ENCODE results near the gene IL1RAPL1. TPM values are rescaled to one million over a fixed set of nuclear protein-coding genes. Genes with fewer than 3 reads are reported as not detected.

The IL1RAPL1 gene
- total RNA-seq, 1 experiment from 2014 or later: not detected

GRCh38 chrX:29775890-29776289, 1188.6 kb downstream of the IL1RAPL1 start:
- Histone ChIP-seq H3K9me3 (ENCODE audit: low read length) (peaks cover 17% of the 10 kb centered on the region), H3K36me3 (ENCODE audit: insufficient read depth, low read length) (no peaks in the 10 kb centered on the region), H3K9ac (ENCODE audit: low read length) (no peak overlapping the region), H3K4me2 (ENCODE audit: low read depth, low read length, poor library complexity, severe bottlenecking) (no peak overlapping the region), H3K27me3 (ENCODE audit: low read length) (no peaks in the 10 kb centered on the region), H3K9me2 (replicated peaks; ENCODE audit: insufficient read depth, low read length) (no peaks in the 10 kb centered on the region), H2AFZ (ENCODE audit: low read length) (no peak overlapping the region; the same call in 1 of the 2 replicates), H3K79me2 (ENCODE audit: low read length) (no peaks in the 10 kb centered on the region), H3K4me1 (ENCODE audit: low read length) (no peaks in the 10 kb centered on the region), H3K27ac (ENCODE audit: low read length) (no peak overlapping the region), H3K4me3 (ENCODE audit: low read length) (no peak overlapping the region), H4K20me1 (ENCODE audit: insufficient read depth, low read depth, low read length) (no peaks in the 10 kb centered on the region)
- DNase-seq: no peak

- Histone ChIP-seq H3K79me2 (ENCODE audit: low read length) (no peaks in the 10 kb centered on the region), H3K4me2 (ENCODE audit: low read depth, low read length, poor library complexity, severe bottlenecking) (no peak overlapping the region), H3K9ac (ENCODE audit: low read length) (no peak overlapping the region), H4K20me1 (ENCODE audit: insufficient read depth, low read depth, low read length) (no peaks in the 10 kb centered on the region), H3K4me1 (ENCODE audit: low read length) (no peaks in the 10 kb centered on the region), H3K27ac (ENCODE audit: low read length) (no peak overlapping the region), H3K9me2 (replicated peaks; ENCODE audit: insufficient read depth, low read length) (no peaks in the 10 kb centered on the region), H3K4me3 (ENCODE audit: low read length) (no peak overlapping the region), H3K27me3 (ENCODE audit: low read length) (no peaks in the 10 kb centered on the region), H3K36me3 (ENCODE audit: insufficient read depth, low read length) (no peaks in the 10 kb centered on the region), H2AFZ (ENCODE audit: low read length) (no peak overlapping the region), H3K9me3 (ENCODE audit: low read length) (peaks cover 19% of the 10 kb centered on the region; the same call in 1 of the 2 replicates)
- no peak for DNase-seq
Observed at GRCh38 chrX:29787656-29788055, 1200.4 kb downstream of the IL1RAPL1 start.

- Histone ChIP-seq H3K79me2 (ENCODE audit: low read length) (no peaks in the 10 kb centered on the region), H3K4me2 (ENCODE audit: low read depth, low read length, poor library complexity, severe bottlenecking) (no peak overlapping the region), H3K9me3 (ENCODE audit: low read length) (peaks cover 19% of the 10 kb centered on the region; the same call in 1 of the 2 replicates), H3K9ac (ENCODE audit: low read length) (no peak overlapping the region), H3K9me2 (replicated peaks; ENCODE audit: insufficient read depth, low read length) (no peaks in the 10 kb centered on the region), H3K4me1 (ENCODE audit: low read length) (no peaks in the 10 kb centered on the region), H3K27me3 (ENCODE audit: low read length) (no peaks in the 10 kb centered on the region), H4K20me1 (ENCODE audit: insufficient read depth, low read depth, low read length) (no peaks in the 10 kb centered on the region), H3K4me3 (ENCODE audit: low read length) (no peak overlapping the region), H3K27ac (ENCODE audit: low read length) (no peak overlapping the region), H2AFZ (ENCODE audit: low read length) (no peak overlapping the region), H3K36me3 (ENCODE audit: insufficient read depth, low read length) (no peaks in the 10 kb centered on the region)
- DNase-seq: no peak
Observed at GRCh38 chrX:29788991-29789699, 1201.9 kb downstream of the IL1RAPL1 start.

GRCh38 chrX:29792335-29792734, 1205.1 kb downstream of the IL1RAPL1 start:
- Histone ChIP-seq H4K20me1 (ENCODE audit: insufficient read depth, low read depth, low read length) (no peaks in the 10 kb centered on the region), H3K27ac (ENCODE audit: low read length) (no peak overlapping the region), H3K79me2 (ENCODE audit: low read length) (no peaks in the 10 kb centered on the region), H3K9me2 (replicated peaks; ENCODE audit: insufficient read depth, low read length) (no peaks in the 10 kb centered on the region), H3K9me3 (ENCODE audit: low read length) (peaks cover 20% of the 10 kb centered on the region), H2AFZ (ENCODE audit: low read length) (no peak overlapping the region), H3K4me3 (ENCODE audit: low read length) (no peak overlapping the region), H3K4me1 (ENCODE audit: low read length) (no peaks in the 10 kb centered on the region), H3K36me3 (ENCODE audit: insufficient read depth, low read length) (no peaks in the 10 kb centered on the region), H3K9ac (ENCODE audit: low read length) (no peak overlapping the region), H3K27me3 (ENCODE audit: low read length) (no peaks in the 10 kb centered on the region), H3K4me2 (ENCODE audit: low read depth, low read length, poor library complexity, severe bottlenecking) (no peak overlapping the region)
- no peak for DNase-seq

- H3K4me2 ChIP-seq (ENCODE audit: low read depth, low read length, poor library complexity, severe bottlenecking): no peak overlapping the region
- no peaks in the 10 kb centered on the region for H3K79me2 ChIP-seq (ENCODE audit: low read length)
- DNase-seq: no peak
- no peaks in the 10 kb centered on the region for H3K36me3 ChIP-seq (ENCODE audit: insufficient read depth, low read length)
- no peaks in the 10 kb centered on the region for H3K9me2 ChIP-seq (replicated peaks; ENCODE audit: insufficient read depth, low read length)
- H3K9ac ChIP-seq (ENCODE audit: low read length): no peak overlapping the region
- H3K4me1 ChIP-seq (ENCODE audit: low read length): no peaks in the 10 kb centered on the region
- peaks cover 11% of the 10 kb centered on the region for H3K9me3 ChIP-seq (ENCODE audit: low read length)
- H3K27ac ChIP-seq (ENCODE audit: low read length): no peak overlapping the region
- H4K20me1 ChIP-seq (ENCODE audit: insufficient read depth, low read depth, low read length): no peaks in the 10 kb centered on the region
- H3K27me3 ChIP-seq (ENCODE audit: low read length): no peaks in the 10 kb centered on the region
- H2AFZ ChIP-seq (ENCODE audit: low read length): no peak overlapping the region
- H3K4me3 ChIP-seq (ENCODE audit: low read length): no peak overlapping the region
Observed at GRCh38 chrX:29797156-29797555, 1209.9 kb downstream of the IL1RAPL1 start.

GRCh38 chrX:29798469-29798868, 1211.2 kb downstream of the IL1RAPL1 start:
- Histone ChIP-seq H4K20me1 (ENCODE audit: insufficient read depth, low read depth, low read length) (no peaks in the 10 kb centered on the region), H3K9ac (ENCODE audit: low read length) (no peak overlapping the region), H3K79me2 (ENCODE audit: low read length) (no peaks in the 10 kb centered on the region), H3K9me3 (ENCODE audit: low read length) (peaks cover 11% of the 10 kb centered on the region), H3K4me2 (ENCODE audit: low read depth, low read length, poor library complexity, severe bottlenecking) (no peak overlapping the region), H2AFZ (ENCODE audit: low read length) (no peak overlapping the region), H3K36me3 (ENCODE audit: insufficient read depth, low read length) (no peaks in the 10 kb centered on the region), H3K9me2 (replicated peaks; ENCODE audit: insufficient read depth, low read length) (no peaks in the 10 kb centered on the region), H3K27me3 (ENCODE audit: low read length) (no peaks in the 10 kb centered on the region), H3K4me1 (ENCODE audit: low read length) (no peaks in the 10 kb centered on the region), H3K4me3 (ENCODE audit: low read length) (no peak overlapping the region), H3K27ac (ENCODE audit: low read length) (no peak overlapping the region)
- no peak for DNase-seq

GRCh38 chrX:29813174-29813573, 1225.9 kb downstream of the IL1RAPL1 start:
- no peak overlapping the region for H2AFZ ChIP-seq (ENCODE audit: low read length)
- H3K9me2 ChIP-seq (replicated peaks; ENCODE audit: insufficient read depth, low read length): no peaks in the 10 kb centered on the region
- H3K36me3 ChIP-seq (ENCODE audit: insufficient read depth, low read length): no peaks in the 10 kb centered on the region
- H3K4me1 ChIP-seq (ENCODE audit: low read length): no peaks in the 10 kb centered on the region
- H3K79me2 ChIP-seq (ENCODE audit: low read length): no peaks in the 10 kb centered on the region
- DNase-seq: no peak
- no peak overlapping the region for H3K9ac ChIP-seq (ENCODE audit: low read length)
- no peak overlapping the region for H3K27ac ChIP-seq (ENCODE audit: low read length)
- H3K4me2 ChIP-seq (ENCODE audit: low read depth, low read length, poor library complexity, severe bottlenecking): no peak overlapping the region
- H4K20me1 ChIP-seq (ENCODE audit: insufficient read depth, low read depth, low read length): no peaks in the 10 kb centered on the region
- H3K4me3 ChIP-seq (ENCODE audit: low read length): no peak overlapping the region
- H3K27me3 ChIP-seq (ENCODE audit: low read length): no peaks in the 10 kb centered on the region
- peaks cover 28% of the 10 kb centered on the region for H3K9me3 ChIP-seq (ENCODE audit: low read length)

GRCh38 chrX:29824176-29824906, 1237.1 kb downstream of the IL1RAPL1 start:
- DNase-seq: no peak
- H2AFZ ChIP-seq (ENCODE audit: low read length): no peak overlapping the region
- no peaks in the 10 kb centered on the region for H4K20me1 ChIP-seq (ENCODE audit: insufficient read depth, low read depth, low read length)
- peaks cover 10% of the 10 kb centered on the region for H3K9me3 ChIP-seq (ENCODE audit: low read length)
- H3K4me1 ChIP-seq (ENCODE audit: low read length): no peaks in the 10 kb centered on the region
- no peak overlapping the region for H3K9ac ChIP-seq (ENCODE audit: low read length)
- H3K36me3 ChIP-seq (ENCODE audit: insufficient read depth, low read length): no peaks in the 10 kb centered on the region
- no peak overlapping the region for H3K27ac ChIP-seq (ENCODE audit: low read length)
- no peaks in the 10 kb centered on the region for H3K79me2 ChIP-seq (ENCODE audit: low read length)
- no peak overlapping the region for H3K4me2 ChIP-seq (ENCODE audit: low read depth, low read length, poor library complexity, severe bottlenecking)
- H3K27me3 ChIP-seq (ENCODE audit: low read length): no peaks in the 10 kb centered on the region
- no peak overlapping the region for H3K4me3 ChIP-seq (ENCODE audit: low read length)
- H3K9me2 ChIP-seq (replicated peaks; ENCODE audit: insufficient read depth, low read length): no peaks in the 10 kb centered on the region

Measured in Karpas-422 (cell line).